SKM-1 (cell line): ENCODE data around the gene ZNF385B.
"Not testable (repeated sequence)": the region's sequence is repeated elsewhere in the genome, so short reads cannot be mapped to it uniquely, and the experiment has no call there.

Experiments
- DNase-seq: peaks from one replicate; lab custom pipeline; 2025; ENCODE audit not compliant: unreplicated experiment; lab: John Stamatoyannopoulos, UW

The ZNF385B gene

DNA sequence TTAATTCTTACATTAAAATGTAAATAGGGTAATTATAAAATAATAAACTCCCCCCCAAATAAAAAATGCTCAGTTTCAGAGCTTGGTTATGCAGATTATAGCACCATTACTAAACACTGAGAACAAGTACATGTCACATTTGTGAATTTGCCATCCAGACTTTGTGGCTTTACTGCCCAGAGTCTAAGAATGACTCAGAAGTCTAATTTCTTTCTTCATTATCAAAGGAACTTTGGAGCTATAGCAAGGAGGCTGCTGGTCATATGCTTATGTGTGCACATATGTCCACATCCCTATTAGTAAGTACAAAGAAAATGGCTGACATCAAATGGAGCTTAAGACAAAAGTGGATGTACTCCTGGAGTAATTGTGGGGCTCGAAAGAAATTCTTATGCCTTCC is 348.2 kb downstream of the ZNF385B start:
- DNase-seq, result no peak

- DNase-seq, result no peak
Observed at GRCh38 chr2:179512281-179513035, 349.0 kb downstream of the ZNF385B start.

- DNase-seq, result no peak
Observed at GRCh38 chr2:179511105-179511789, 350.2 kb downstream of the ZNF385B start.

DNA sequence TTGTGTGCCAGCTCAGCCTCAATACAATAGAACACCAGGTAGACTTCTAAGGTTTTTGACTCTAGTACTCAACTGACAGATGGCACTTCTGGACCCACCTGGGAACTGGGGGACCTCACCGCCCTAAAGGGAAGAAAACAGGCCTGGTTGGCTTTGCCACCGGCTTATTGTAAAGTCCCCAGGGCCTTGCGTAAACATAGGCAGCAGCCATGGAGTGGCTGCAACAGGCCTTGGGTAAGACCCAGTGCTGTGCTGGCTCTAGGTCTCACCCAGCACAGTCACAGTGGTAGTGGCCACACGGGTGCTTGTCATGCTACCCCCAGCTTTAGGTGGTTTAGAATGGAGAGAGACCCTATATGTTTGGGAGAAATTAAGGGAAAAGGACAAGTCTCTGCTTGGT is 366.1 kb downstream of the ZNF385B start:
- no peak for DNase-seq

GRCh38 chr2:179488563-179488962 is 372.8 kb downstream of the ZNF385B start:
- DNase-seq, result no peak

DNA sequence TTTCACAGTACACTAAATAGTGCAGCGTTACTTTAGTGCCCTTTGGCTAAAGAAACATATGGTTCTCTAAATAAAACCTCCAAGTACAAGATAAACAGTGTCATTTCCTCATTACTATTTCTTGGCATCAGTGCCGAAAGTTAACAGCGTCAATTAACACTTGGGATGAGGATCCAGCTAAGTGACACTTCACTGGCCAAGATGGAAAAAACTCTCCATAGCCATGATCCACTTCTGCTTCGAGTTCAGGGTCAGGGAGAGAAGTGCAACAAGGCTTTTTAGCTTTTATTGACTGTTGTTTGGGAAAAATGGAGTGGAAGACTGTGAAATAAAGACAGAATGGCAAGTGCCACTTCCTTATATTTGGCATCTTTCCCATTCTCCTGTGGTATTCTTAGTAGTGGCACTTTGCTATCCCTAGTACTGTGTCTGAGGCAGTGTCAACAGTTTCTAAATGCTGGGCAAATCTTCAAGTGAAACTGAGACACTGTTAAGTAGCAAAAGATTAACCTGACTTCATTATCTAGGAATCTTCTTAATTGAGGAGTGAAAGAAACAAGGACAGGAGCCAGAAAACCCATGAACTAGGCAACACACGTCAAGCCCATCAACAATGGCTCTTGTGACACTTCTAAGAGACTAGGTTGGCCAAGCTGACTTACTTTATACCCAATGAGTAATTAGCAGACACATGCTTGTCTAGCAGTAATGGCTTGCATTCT is 374.2 kb downstream of the ZNF385B start:
- no peak for DNase-seq

DNA sequence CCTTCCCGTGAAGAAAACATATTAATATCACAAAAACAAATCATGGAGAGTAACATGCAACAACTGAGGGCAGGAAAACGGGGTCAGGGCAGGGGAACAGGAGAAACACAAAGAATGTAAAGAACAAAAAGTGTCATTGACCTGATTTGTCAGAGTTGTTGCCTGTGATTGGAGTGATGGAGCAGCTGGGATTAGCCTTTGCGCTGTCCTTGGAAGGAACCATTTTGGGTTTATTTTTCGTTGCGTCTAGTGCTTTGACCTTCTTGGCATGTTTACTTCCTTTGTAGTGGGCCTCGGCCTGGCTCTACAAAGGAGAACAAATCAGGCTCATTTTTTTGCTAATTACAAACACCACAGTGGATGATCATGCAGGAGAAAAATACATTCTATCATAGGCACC is 378.3 kb downstream of the ZNF385B start:
- no peak for DNase-seq

- DNase-seq, result no peak
Observed at GRCh38 chr2:179479947-179480346, 381.5 kb downstream of the ZNF385B start.

- DNase-seq, result no peak
Observed at GRCh38 chr2:179478771-179479170, 382.6 kb downstream of the ZNF385B start.

DNA sequence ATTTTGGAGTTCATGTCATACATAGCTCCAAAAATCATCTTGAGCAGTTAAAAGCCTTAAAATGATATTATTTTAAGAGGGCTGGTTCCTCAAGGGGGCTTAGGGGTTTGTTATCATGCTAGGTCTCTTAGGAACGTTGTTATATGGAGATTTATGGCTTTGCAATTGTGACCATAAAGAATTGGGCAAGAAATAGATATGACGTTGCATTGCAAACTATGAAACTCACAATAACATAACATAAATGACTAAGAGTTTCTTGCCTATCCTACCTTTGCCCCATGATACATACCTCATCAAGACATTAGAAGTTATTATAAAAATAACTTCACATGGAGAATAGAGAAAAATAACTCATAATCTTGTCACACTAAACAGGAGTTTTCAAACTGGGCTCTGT is 390.4 kb downstream of the ZNF385B start:
- no peak for DNase-seq

- no peak for DNase-seq
Observed at GRCh38 chr2:179470089-179470488, 391.3 kb downstream of the ZNF385B start.

DNA sequence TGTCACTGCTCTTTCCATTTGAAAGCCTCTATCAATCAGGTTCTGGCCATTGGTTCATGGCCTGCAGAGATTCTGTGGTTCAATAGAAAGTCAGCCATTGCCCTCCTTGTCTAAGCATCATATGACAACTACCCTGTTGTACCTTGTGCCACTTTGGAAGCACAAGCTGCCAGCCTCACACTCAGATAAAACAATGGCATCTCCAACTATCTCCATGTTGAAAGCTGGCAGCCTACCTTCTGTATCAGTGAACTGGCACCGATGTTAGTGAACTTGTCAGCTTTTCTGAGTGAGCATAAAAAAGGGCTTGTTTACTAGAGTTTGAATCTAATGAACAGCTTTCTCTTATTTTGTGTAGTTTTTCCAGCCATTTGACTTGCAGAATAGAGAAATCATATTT is 393.5 kb downstream of the ZNF385B start:
- no peak for DNase-seq

GRCh38 chr2:179467111-179467510 is 394.3 kb downstream of the ZNF385B start:
- DNase-seq, result no peak

DNA sequence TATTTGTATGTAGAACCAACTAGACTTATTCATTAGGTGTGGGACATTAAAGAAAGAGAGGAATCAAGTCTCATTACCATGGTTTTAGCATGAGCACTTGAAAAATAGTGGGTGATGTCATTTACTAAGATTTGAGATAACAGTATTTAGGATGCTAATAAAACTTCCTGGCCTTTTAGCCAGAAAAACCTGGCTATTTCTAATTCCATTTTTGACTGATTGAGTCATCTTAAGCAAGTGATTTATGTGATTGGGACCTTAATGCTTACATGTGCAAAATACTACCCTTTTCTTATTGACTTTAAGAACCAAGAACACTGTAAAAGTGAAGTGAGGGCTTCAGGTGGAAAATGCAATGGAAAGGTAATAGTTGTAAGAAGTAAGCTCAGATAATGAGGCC is 400.0 kb downstream of the ZNF385B start:
- DNase-seq, result no peak

DNA sequence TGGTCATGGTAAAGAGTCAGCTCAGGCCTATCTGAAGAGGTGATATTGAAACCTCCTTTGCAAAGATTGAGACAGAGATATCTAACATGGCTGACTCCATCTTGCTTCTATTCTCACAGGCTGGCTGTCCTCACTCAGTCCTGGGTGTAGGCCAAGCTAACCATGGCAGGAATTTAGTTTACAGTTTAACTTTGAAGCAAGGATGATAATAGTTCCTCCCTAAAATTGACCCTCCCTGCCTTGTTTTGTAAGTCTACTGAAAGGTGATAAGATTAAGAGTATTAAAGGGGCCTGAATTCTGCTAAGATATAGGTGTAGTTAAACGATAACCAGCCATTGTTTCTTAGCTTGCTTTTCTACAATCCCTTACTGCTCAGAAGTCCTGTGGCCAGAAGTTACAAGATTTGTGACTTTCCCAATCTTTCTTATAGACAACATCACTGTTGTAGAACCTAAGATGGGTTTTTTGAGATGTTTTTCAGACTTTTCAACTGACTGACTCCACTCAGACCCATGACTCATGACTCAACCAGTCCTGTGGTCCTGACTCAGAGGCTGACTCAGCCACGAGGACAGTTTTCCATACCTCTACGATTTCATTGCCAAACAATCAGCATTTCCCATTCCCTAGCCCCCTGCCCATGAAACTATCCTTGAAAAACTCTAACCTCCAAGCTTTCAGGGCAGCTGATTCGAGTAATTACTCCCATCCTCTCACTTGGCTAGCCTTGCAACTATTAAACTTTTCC is 401.1 kb downstream of the ZNF385B start:
- no peak for DNase-seq

DNA sequence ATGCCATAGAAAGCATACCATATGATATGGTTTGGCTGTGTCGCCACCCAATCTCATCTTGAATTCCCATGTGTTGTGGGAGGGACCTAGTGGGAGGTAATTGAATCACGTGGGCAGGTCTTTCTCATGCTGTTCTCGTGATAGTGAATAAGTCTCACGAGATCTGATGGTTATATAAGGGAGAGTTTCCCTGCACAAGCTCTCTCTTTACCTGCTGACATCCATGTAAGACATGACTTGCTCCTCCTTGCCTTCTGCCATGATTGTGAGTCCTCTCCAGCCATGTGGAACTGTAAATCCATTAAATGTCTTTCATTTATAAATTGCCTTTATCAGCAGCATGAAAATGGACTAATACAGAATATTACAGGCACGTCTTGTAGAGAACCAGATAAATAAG is 403.3 kb downstream of the ZNF385B start:
- not testable (repeated sequence) for DNase-seq

DNA sequence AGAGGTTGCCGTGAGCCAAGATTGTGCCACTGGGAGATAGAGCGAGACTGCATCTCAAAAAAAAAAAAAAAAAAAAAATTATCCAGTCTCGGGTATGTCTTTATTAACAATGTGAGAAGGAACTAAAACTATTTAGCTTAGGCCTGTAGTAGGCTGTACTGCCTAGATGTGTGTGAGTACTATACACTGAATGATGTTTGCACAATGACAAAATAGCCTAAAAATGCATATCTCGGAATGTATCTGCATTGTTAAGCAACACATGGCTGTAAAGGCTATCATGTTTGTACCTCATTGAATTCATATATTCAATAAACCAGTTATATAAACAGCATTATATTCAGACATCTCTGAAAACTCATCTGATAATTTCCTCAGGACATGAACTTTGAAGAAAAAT is 405.6 kb downstream of the ZNF385B start:
- DNase-seq, result no peak

GRCh38 chr2:179455172-179455524 is 406.3 kb downstream of the ZNF385B start:
- DNase-seq, result no peak

DNA sequence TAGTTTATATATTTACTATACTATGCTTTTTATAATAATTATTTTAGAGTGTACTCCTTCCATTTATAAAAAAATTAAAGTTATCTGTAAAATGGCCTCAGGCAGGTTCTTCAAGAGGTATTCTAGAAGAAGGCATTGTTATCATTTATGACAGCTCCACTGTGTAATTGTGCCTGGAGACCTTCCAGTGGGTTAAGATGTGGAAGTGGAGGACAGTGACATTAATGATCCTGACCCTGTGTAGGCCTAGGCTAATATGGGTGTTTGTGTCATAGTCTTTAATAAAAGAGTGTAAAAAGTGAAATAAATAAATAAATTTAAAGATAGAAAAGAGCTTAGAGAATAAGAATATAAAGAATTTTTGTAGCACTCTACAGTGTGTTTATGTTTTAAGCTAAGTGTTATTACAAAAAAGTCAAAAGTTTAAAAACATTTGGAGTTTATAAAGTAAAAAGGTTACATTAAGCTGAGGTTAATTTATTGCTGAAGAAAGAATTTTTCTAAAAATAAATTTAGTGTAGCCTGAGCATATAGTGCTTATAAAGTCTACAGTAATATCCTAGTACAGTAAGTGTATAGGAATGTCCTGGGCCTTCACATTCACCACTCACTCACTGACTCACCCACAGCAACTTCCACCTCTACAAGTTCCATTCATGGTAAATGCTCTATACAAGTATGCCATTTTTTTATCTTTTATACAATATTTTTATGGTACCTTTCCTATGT is 406.8 kb downstream of the ZNF385B start:
- no peak for DNase-seq

DNA sequence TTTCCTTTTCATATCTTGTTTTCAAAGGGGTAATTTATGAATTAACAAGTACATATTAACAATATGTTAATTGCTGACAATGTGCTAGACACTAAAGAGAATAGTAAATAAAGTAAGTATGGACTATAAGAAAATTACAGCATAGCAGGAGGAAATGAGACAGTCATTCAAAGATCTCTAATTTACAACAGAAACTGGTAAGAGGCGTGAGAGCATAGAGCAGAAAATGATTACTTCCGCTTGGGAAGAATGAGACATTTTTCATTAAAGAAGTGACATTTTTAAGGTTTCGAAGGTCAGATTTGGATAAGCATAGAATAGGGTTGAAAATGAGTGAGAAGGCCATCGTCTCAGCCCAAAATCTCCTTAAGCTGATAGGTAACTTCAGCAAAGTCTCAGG is 412.4 kb downstream of the ZNF385B start:
- DNase-seq, result no peak
